ENCODE results near the gene LRRC8D. TPM values are rescaled to one million over a fixed set of nuclear protein-coding genes. Genes with fewer than 3 reads are reported as not detected.

LRRC8D gene
- total and polyA plus RNA-seq, 11 donors = 2.1 to 16.5 (median 8.0) TPM

DNA sequence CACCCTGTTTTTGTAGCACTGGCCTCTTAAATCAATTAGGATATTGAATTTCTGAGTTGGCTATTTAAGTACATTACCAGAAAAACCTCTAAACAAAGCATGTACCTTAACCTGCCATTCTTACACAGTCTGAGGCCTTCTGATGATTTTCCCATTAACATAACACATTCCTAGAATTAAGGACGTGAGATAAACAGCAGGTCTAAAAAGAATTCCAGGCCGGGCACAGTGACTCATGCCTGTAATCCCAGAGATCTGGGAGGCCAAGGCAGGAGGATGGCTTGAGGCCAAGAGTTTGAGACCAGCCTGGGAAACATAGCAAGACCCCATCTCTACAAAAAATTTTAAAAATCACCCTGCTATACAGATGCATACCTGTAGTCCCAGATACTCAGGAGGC is 18.0 kb upstream of the LRRC8D start:
- Histone ChIP-seq H3K9me3 (no peaks in the 10 kb centered on the region), H3K4me3 (no peak overlapping the region), H3K27ac (no peak overlapping the region), H3K27me3 (no peaks in the 10 kb centered on the region), H3K4me1 (peaks cover 0 to 8% (median 0%) of the 10 kb centered on the region in 12 donors), H3K36me3 (no peaks in the 10 kb centered on the region)
- TF ChIP-seq, protein P1, sequence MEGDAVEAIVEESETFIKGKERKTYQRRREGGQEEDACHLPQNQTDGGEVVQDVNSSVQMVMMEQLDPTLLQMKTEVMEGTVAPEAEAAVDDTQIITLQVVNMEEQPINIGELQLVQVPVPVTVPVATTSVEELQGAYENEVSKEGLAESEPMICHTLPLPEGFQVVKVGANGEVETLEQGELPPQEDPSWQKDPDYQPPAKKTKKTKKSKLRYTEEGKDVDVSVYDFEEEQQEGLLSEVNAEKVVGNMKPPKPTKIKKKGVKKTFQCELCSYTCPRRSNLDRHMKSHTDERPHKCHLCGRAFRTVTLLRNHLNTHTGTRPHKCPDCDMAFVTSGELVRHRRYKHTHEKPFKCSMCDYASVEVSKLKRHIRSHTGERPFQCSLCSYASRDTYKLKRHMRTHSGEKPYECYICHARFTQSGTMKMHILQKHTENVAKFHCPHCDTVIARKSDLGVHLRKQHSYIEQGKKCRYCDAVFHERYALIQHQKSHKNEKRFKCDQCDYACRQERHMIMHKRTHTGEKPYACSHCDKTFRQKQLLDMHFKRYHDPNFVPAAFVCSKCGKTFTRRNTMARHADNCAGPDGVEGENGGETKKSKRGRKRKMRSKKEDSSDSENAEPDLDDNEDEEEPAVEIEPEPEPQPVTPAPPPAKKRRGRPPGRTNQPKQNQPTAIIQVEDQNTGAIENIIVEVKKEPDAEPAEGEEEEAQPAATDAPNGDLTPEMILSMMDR (IDR thresholded peaks at IDR 0.05) = no peak
- no peak for TF ChIP-seq POLR2A (IDR thresholded peaks at IDR 0.05)
- DNase-seq (no peak), ATAC-seq (no peak)
- 58 to 71% (median 63%) methylated on average over 2 of the region's 2 CpGs for WGBS, 4 donors
- intact Hi-C loops (cut with DNase I) = loop anchor here in 2 of 10 donors (5.0 to 10.0 kb wide), 2 partner anchors 39 to 152 kb away; no protein-coding TSS in a partner anchor

DNA sequence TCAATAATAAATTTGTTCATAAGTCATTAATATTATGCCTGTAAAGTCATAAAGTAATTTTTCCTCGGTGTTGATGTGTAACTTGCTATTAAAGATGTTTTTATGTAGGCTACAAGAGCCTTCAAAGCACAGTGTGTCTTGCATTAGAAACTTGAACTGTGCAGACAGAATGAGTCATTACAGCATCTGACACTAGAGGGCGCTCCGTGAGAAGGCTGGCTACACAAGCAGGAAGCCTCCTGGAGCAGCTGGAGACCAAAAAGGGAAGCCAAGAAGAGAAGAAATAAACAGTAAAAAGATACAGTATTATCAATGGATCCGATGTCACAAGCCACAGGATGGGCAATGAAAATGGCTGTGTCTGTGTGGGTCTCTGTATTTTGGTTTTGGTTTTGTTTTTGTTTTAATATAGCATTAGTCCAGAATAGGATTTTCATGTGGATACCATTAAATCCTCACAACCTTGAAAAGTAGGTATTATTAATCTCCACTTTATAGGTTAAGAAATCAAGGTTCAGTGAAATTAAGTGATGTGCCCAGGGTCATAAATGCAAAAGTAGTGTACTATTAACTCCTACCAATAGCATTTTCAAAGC is 16.1 kb upstream of the LRRC8D start:
- H3K9me3 ChIP-seq = no peaks in the 10 kb centered on the region
- DNase-seq (peak; percentile 77 to 88 (median 84)), ATAC-seq (peak; percentile 82 to 94 (median 92))
- TF ChIP-seq POLR2A (IDR thresholded peaks at IDR 0.05) = no peak
- TF ChIP-seq, protein P1 (IDR thresholded peaks at IDR 0.05) = peak; percentile 89 to 97 (median 92)
- no peaks in the 10 kb centered on the region for H3K27me3 ChIP-seq
- peaks cover 0 to 8% (median 0%) of the 10 kb centered on the region in 12 donors for H3K4me1 ChIP-seq
- 0 to 1% (median 0%) methylated on average over 4 of the region's 4 CpGs for WGBS, 4 donors
- no peak overlapping the region for H3K27ac ChIP-seq
- intact Hi-C loops (cut with DNase I) = loop anchor here (1.0 to 10.0 kb wide), 5 partner anchors 38 to 183 kb away; no protein-coding TSS in a partner anchor
- H3K4me3 ChIP-seq = no peak overlapping the region
- no peaks in the 10 kb centered on the region for H3K36me3 ChIP-seq

DNA sequence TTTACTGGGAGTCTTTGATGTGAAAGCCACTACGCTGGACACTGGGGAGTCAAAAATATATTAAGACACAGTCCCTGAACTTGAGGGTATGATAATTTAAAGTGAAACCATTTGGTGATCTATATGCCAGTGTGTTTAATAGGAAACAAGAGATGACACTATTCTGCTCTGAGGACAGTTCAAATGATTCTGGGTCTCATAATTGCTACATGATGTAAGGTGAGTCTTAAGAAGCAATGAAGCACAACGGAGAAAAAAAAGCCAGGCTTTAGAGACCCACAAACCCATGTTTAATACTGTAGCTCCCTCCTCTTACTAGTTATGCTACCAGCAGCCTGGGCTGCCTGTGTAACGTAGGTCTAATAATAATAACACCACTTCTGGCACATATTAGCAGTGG is 14.2 kb upstream of the LRRC8D start:
- Histone ChIP-seq H3K9me3 (no peaks in the 10 kb centered on the region), H3K36me3 (no peaks in the 10 kb centered on the region), H3K4me3 (no peak overlapping the region), H3K27me3 (no peaks in the 10 kb centered on the region), H3K27ac (no peak overlapping the region), H3K4me1 (peaks cover 0 to 8% (median 0%) of the 10 kb centered on the region in 12 donors)
- intact Hi-C loops (cut with DNase I) = loop anchor here in 4 of 10 donors (5.0 to 10.0 kb wide), 2 partner anchors 36 to 148 kb away; no protein-coding TSS in a partner anchor
- TF ChIP-seq POLR2A (IDR thresholded peaks at IDR 0.05) = no peak
- TF ChIP-seq, protein P1 (IDR thresholded peaks at IDR 0.05) = no peak
- no peak for ATAC-seq
- DNase-seq = no peak
- WGBS, 4 donors = 80 to 93% (median 84%) methylated on average over 3 of the region's 3 CpGs

DNA sequence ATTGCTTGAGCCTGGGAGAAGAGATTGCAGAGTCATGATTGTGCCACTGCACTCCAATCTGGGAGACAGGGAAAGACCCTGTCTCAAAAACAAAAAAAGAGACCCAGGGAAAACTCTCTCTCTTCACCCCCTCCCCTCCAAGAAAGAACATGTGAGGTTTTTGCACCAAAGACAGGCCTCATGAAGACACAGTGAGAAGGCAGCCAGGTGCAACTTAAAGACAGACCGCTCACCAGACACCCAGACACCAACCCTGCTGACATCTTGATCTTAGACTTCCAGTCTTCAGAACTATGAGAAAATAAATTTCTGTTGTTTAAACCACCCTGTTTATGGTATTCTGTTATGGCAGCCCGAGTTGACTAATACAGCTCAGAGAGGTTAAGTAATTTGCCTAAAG is 13.3 kb upstream of the LRRC8D start:
- Histone ChIP-seq H3K4me1 (peaks cover 0 to 8% (median 0%) of the 10 kb centered on the region in 12 donors), H3K4me3 (no peak overlapping the region), H3K27ac (no peak overlapping the region), H3K9me3 (no peaks in the 10 kb centered on the region), H3K36me3 (no peaks in the 10 kb centered on the region), H3K27me3 (no peaks in the 10 kb centered on the region)
- no peak for DNase-seq
- WGBS, 4 donors = 85 to 92% (median 88%) methylated on average over 2 of the region's 2 CpGs
- intact Hi-C loops (cut with DNase I) = loop anchor here in 4 of 10 donors (5.0 to 10.0 kb wide), 2 partner anchors 35 to 147 kb away; no protein-coding TSS in a partner anchor
- TF ChIP-seq, protein P1 (IDR thresholded peaks at IDR 0.05) = no peak
- TF ChIP-seq POLR2A (IDR thresholded peaks at IDR 0.05) = no peak
- ATAC-seq = no peak

Data from heart left ventricle (tissue), 16 donors.